ENCODE data around the gene TFF3. TPM values are rescaled to one million over a fixed set of nuclear protein-coding genes. Genes with fewer than 3 reads are reported as not detected.

The TFF3 gene
- total and polyA plus RNA-seq, 2 of the 4 experiments (the other 2 are of a cell fraction), result not detected

GRCh38 chr21:42302794-42303193 is 12.4 kb downstream of the TFF3 start:
- CTCF ChIA-PET, result no interaction called here

More at GRCh38 chr21:42302794-42303193, 12.4 kb downstream of the TFF3 start:
- Histone ChIP-seq H3K4me1 (ENCODE audit: control insufficient read depth, insufficient read depth, low read length) (no peaks in the 10 kb centered on the region), H4K5ac (ENCODE audit: low read depth, low read length) (no peak overlapping the region), H2BK5ac (ENCODE audit: low read depth, low read length, poor library complexity, severe bottlenecking) (no peak overlapping the region), H2AK9ac (replicated peaks; ENCODE audit: low read depth, low read length, poor library complexity) (no peak overlapping the region), H4K8ac (ENCODE audit: low read depth in 2 of 2, low read length in 2 of 2) (no peak overlapping the region), H2BK20ac (ENCODE audit: low read depth, low read length) (no peak overlapping the region), H4K91ac (ENCODE audit: insufficient read depth, low read depth, low read length) (no peak overlapping the region), H3K9me3 (ENCODE audit: control insufficient read depth, insufficient read depth, low read length) (no peaks in the 10 kb centered on the region), H2BK120ac (ENCODE audit: low read depth, low read length) (no peak overlapping the region), H3K4me2 (ENCODE audit: low read depth, low read length) (no peak overlapping the region), H2AK5ac (ENCODE audit: low read depth, low read length) (no peak overlapping the region), H3K18ac (ENCODE audit: low read depth, low read length) (no peak overlapping the region), H2AFZ (replicated peaks; ENCODE audit: low read length, poor library complexity) (no peak overlapping the region), H3K36me3 (ENCODE audit: control insufficient read depth, insufficient read depth, low read length) (no peaks in the 10 kb centered on the region), H4K20me1 (ENCODE audit: insufficient read depth, low read length) (no peaks in the 10 kb centered on the region), H3K27me3 (ENCODE audit: control insufficient read depth, insufficient read depth, low read length) (peaks cover 29% of the 10 kb centered on the region), H3K14ac (replicated peaks; ENCODE audit: low read depth, low read length) (no peak overlapping the region), H3K4ac (ENCODE audit: low read depth, low read length) (no peak overlapping the region), H3K9ac (ENCODE audit: low read depth, low read length) (no peak overlapping the region), H2BK15ac (ENCODE audit: low read depth, low read length) (no peak overlapping the region), H3K56ac (ENCODE audit: extremely low read depth, insufficient read depth, low read length) (no peak overlapping the region), H3K27ac (ENCODE audit: insufficient read depth, low read length) (no peak overlapping the region), H3K23ac (ENCODE audit: low read depth, low read length) (no peak overlapping the region), H3K9me1 (ENCODE audit: insufficient read depth, low read length) (no peaks in the 10 kb centered on the region; the same call in 1 of the 2 replicates), H3K79me1 (ENCODE audit: low read depth in 1 of 2, low read length in 2 of 2) (no peaks in the 10 kb centered on the region), H3K4me3 (ENCODE audit: insufficient read depth, low read depth, low read length) (no peak overlapping the region)
- in situ Hi-C loops (cut with MboI; ENCODE audit: low sequenced_read_pairs), result no loop called here
- dilution Hi-C loops (cut with HindIII; ENCODE audit: low sequenced_read_pairs, unreplicated experiment), result no loop called here
- intact Hi-C loops (cut with micrococcal nuclease), result no loop called here
- ATAC-seq (ENCODE audit: low read depth) (no peak), DNase-seq (no peak)
- no TSS peak for BruUV-seq (replicated peaks)
- WGBS, 2 experiments (ENCODE audit: extremely low coverage in 2 of 2, insufficient read length in 1 of 2), result no CpG with 5 or more reads among the region's 7 CpGs
- TF ChIP-seq SMC3 (IDR thresholded peaks at IDR 0.05; ENCODE audit: low read depth, low read length) (no peak), RAD21 (IDR thresholded peaks at IDR 0.05; ENCODE audit: low read length) (no peak), ELK1 (IDR thresholded peaks at IDR 0.05; ENCODE audit: borderline replicate concordance, low read depth, low read length) (no peak), CEBPB (IDR thresholded peaks at IDR 0.05; ENCODE audit: low read depth, low read length) (no peak), MAZ (IDR thresholded peaks at IDR 0.05; ENCODE audit: borderline replicate concordance, low read depth, low read length) (no peak), NFE2L2 (IDR thresholded peaks at IDR 0.05; ENCODE audit: low read depth, low read length) (no peak), CTCF (conservative IDR thresholded peaks at IDR 0.05; ENCODE audit: low read depth, low read length) (no peak), MXI1 (IDR thresholded peaks at IDR 0.05; ENCODE audit: borderline replicate concordance, low read depth, low read length) (no peak), RCOR1 (IDR thresholded peaks at IDR 0.05; ENCODE audit: insufficient replicate concordance, low read length) (no peak), FOS (IDR thresholded peaks at IDR 0.05; ENCODE audit: low read depth, low read length) (no peak), RFX5 (IDR thresholded peaks at IDR 0.05; ENCODE audit: low read depth, low read length) (no peak), USF2 (IDR thresholded peaks at IDR 0.05; ENCODE audit: low read depth, low read length) (no peak), CHD1 (IDR thresholded peaks at IDR 0.05; ENCODE audit: low read depth, low read length) (no peak), BHLHE40 (IDR thresholded peaks at IDR 0.05; ENCODE audit: low read depth, low read length) (no peak), MAFK (IDR thresholded peaks at IDR 0.05; ENCODE audit: low read depth, low read length) (no peak), POLR2A (IDR thresholded peaks at IDR 0.05; ENCODE audit: low read depth, low read length) (no peak)
- POLR2A ChIA-PET (ENCODE audit: unreplicated experiment), result no interaction called here
